PC-3 (cell line): ENCODE data around the gene L3MBTL2.

Source experiments
- CTCF ChIP-seq: fragments of 300-600 bp; sonication (generic); conservative IDR thresholded peaks from 2 replicates; pipeline ENCODE4 v1.5.1; 2017; ENCODE audit warnings: antibody characterized with exemption, low read depth, mild to moderate bottlenecking, low read length
- EZH2 ChIP-seq: fragments of 300-600 bp; sonication (generic); IDR thresholded peaks from one replicate; pipeline ENCODE4 v1.6.1; 2017; ENCODE audit warnings: antibody characterized with exemption, mild to moderate bottlenecking, low read length; ENCODE audit not compliant: unreplicated experiment
- EZH2phosphoT487 ChIP-seq: fragments of 300-600 bp; sonication (generic); IDR thresholded peaks from 2 replicates; pipeline ENCODE4 v1.6.1; 2018; ENCODE audit warnings: mild to moderate bottlenecking, antibody characterized with exemption, low read length, borderline replicate concordance

GRCh38 chr22:41197038-41197972 lies 7.8 kb upstream of the L3MBTL2 start:
- TF ChIP-seq EZH2phosphoT487 (no peak), CTCF (no peak), EZH2 (no peak)
